Sigmoid colon (tissue), 7 donors: ENCODE results near the gene CCDC60. TPM values are rescaled to one million over a fixed set of nuclear protein-coding genes. Genes with fewer than 3 reads are reported as not detected.

Source experiments
- DNase-seq: peaks from one replicate; pipeline ENCODE4 v3.0.0-alpha.2; 2019
- H3K27ac ChIP-seq, 4 donors: fragments of 200-600 bp; sonication (generic); one replicate each; pipeline ENCODE4 v1.5.1; 2016 to 2019; ENCODE audit warnings: mild to moderate bottlenecking in 1 of 4
- H3K27me3 ChIP-seq, 3 donors: fragments of 200-600 bp; sonication (generic); one replicate each; pipeline ENCODE4 v1.5.1; 2019; ENCODE audit warnings: mild to moderate bottlenecking in 1 of 3
- H3K36me3 ChIP-seq, 4 donors: fragments of 200-600 bp; sonication (generic); one replicate each; pipeline ENCODE4 v1.5.1; 2016 to 2019
- H3K4me1 ChIP-seq, 4 donors: fragments of 200-600 bp; sonication (generic); one replicate each; pipeline ENCODE4 v1.5.1; 2017 to 2019
- H3K4me3 ChIP-seq, 4 donors: fragments of 200-600 bp; sonication (generic); one replicate each; pipeline ENCODE4 v1.5.1; 2017 to 2019; ENCODE audit warnings: mild to moderate bottlenecking in 2 of 4, moderate library complexity in 1 of 4
- H3K9me3 ChIP-seq, 4 donors: fragments of 200-600 bp in 3 of 4; sonication (generic) in 3 of 4; one replicate each; pipeline versions ENCODE4 v1.5.1 to v1.6.1; 2013 to 2019
- CTCF ChIP-seq, 4 experiments: fragments of 450-650 bp in 3 of 4; fragments of 200-600 bp in 1 of 4; IDR thresholded peaks; one replicate each; pipeline ENCODE4 v1.5.1; 2016 to 2019; ENCODE audit warnings: antibody characterized with exemption in 4 of 4, mild to moderate bottlenecking in 3 of 4, moderate library complexity in 2 of 4
- EP300 ChIP-seq, 4 donors: sonication (generic); formaldehyde crosslinking; IDR thresholded peaks; one replicate each; pipeline ENCODE4 v1.6.1; 2017; ENCODE audit warnings: antibody characterized with exemption in 4 of 4
- POLR2A ChIP-seq, 2 donors: fragments of 450-650 bp; IDR thresholded peaks; one replicate each; pipeline ENCODE4 v1.6.1; 2016; ENCODE audit warnings: antibody characterized with exemption in 2 of 2, mild to moderate bottlenecking in 2 of 2, moderate library complexity in 2 of 2
- POLR2AphosphoS5 ChIP-seq, 4 donors: sonication (generic); formaldehyde crosslinking; IDR thresholded peaks; one replicate each; pipeline ENCODE4 v1.6.1; 2017; ENCODE audit warnings: antibody characterized with exemption in 4 of 4
- WGBS, 2 donors: extraction: QIAGEN DNeasy Blood & Tissue Kit; methylation state at CpG; one replicate each; pipeline ENCODE4 v1.1.7; 2013; 5-methylcytosine and 5-hydroxymethylcytosine counted together
- intact Hi-C: fragments of 100-400 bp; cut with DNase I; formaldehyde crosslinking; loops from one replicate; pipeline ENCODE4 v1.15.1; 2023
- polyA plus RNA-seq, 3 donors: library from polyadenylated mRNA; stranded (reverse); fragments of 200-250 nt; gene quantifications; one replicate each; pipeline ENCODE4 v1.2.3, GENCODE V29; 2013
- total RNA-seq, 4 donors: library from RNA; depleted of rRNA; stranded (reverse); fragments of >200 nt; gene quantifications; one replicate each; pipeline ENCODE4 v1.1.0, GENCODE V29; 2016
- donor health status: healthy with polysubstance abuse.
- donor health status: Bipolar disorder and iron deficiency.
- donor health status: healthy.

Gene CCDC60
- total and polyA plus RNA-seq, 7 donors = 1.1 to 10.4 (median 1.6) TPM

DNA sequence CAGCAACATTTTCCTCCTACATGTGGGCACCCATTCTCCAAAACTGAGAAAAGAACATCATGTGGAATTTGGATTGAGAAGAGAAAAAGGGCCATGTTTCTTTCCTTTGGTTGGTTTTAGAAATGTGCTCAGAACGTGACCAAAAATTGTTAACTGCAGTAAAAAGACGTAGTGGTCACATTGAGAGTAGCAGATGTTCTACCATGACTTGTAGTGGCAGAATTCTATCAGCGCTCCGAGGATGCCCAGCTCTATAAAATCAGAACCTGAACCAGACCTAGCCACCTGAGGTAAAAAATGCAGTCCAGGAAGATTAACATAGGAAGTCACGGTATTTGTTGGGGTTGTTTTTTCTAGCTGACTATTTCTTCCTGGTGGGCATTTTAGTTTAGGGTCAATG, 157.3 kb downstream of the CCDC60 start:
- no peak for DNase-seq
- no peak overlapping the region for H3K27ac ChIP-seq
- no peaks in the 10 kb centered on the region for H3K36me3 ChIP-seq
- H3K9me3 ChIP-seq = no peaks in the 10 kb centered on the region
- no peaks in the 10 kb centered on the region for H3K4me1 ChIP-seq
- intact Hi-C loops = no loop called here
- WGBS, 2 donors = 89% methylated on average over 5 of the region's 5 CpGs
- TF ChIP-seq POLR2A (IDR thresholded peaks at IDR 0.05) = no peak
- TF ChIP-seq EP300 (IDR thresholded peaks at IDR 0.05) = no peak
- no peak for TF ChIP-seq POLR2AphosphoS5 (IDR thresholded peaks at IDR 0.05)
- no peak for TF ChIP-seq CTCF (IDR thresholded peaks at IDR 0.05)
- no peak overlapping the region for H3K4me3 ChIP-seq
- H3K27me3 ChIP-seq = no peaks in the 10 kb centered on the region

GRCh38 chr12:119500209-119500608, 165.7 kb downstream of the CCDC60 start:
- no peaks in the 10 kb centered on the region for H3K9me3 ChIP-seq
- TF ChIP-seq POLR2AphosphoS5 (IDR thresholded peaks at IDR 0.05) (no peak), EP300 (IDR thresholded peaks at IDR 0.05) (no peak), CTCF (IDR thresholded peaks at IDR 0.05) (no peak), POLR2A (IDR thresholded peaks at IDR 0.05) (no peak)
- H3K27ac ChIP-seq = no peak overlapping the region
- no peak for DNase-seq
- H3K36me3 ChIP-seq = no peaks in the 10 kb centered on the region
- no peak overlapping the region for H3K4me3 ChIP-seq
- 71 to 82% methylated on average over 4 of the region's 4 CpGs for WGBS, 2 donors
- intact Hi-C loops = no loop called here
- no peaks in the 10 kb centered on the region for H3K4me1 ChIP-seq
- no peaks in the 10 kb centered on the region for H3K27me3 ChIP-seq

DNA sequence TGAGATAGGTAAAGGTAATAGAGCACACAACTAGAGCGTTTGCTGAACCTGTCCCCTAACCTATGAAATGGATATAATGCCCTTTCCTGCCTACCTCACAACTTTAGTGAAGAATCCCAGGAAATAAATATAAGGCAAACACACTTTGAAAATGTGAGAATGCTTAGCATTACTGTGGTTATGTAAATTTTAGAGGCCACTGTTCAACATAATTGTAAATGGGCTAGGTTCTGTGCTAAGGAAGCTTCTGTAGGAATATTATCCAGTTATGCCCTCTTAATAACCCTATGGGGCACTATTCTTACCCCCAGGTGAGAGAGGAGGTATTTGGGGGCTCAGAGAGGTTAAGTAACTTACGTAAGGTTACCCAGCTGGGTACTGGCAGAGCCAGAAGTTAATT, 166.5 kb downstream of the CCDC60 start:
- 78 to 83% methylated on average over 2 of the region's 2 CpGs for WGBS, 2 donors
- no peak for TF ChIP-seq POLR2A (IDR thresholded peaks at IDR 0.05)
- no peak for TF ChIP-seq EP300 (IDR thresholded peaks at IDR 0.05)
- no peak for TF ChIP-seq POLR2AphosphoS5 (IDR thresholded peaks at IDR 0.05)
- no peak for TF ChIP-seq CTCF (IDR thresholded peaks at IDR 0.05)
- Histone ChIP-seq H3K27ac (no peak overlapping the region), H3K4me1 (no peaks in the 10 kb centered on the region), H3K4me3 (no peak overlapping the region), H3K9me3 (no peaks in the 10 kb centered on the region), H3K27me3 (no peaks in the 10 kb centered on the region), H3K36me3 (no peaks in the 10 kb centered on the region)
- intact Hi-C loops = no loop called here
- DNase-seq = no peak

- H3K36me3 ChIP-seq = no peaks in the 10 kb centered on the region
- H3K4me3 ChIP-seq = no peak overlapping the region
- H3K9me3 ChIP-seq = no peaks in the 10 kb centered on the region
- TF ChIP-seq POLR2A (IDR thresholded peaks at IDR 0.05) = no peak
- no peak for TF ChIP-seq CTCF (IDR thresholded peaks at IDR 0.05)
- TF ChIP-seq POLR2AphosphoS5 (IDR thresholded peaks at IDR 0.05) = no peak
- TF ChIP-seq EP300 (IDR thresholded peaks at IDR 0.05) = no peak
- intact Hi-C loops = no loop called here
- 84 to 87% methylated on average over 6 of the region's 6 CpGs for WGBS, 2 donors
- H3K27ac ChIP-seq = no peak overlapping the region
- no peaks in the 10 kb centered on the region for H3K4me1 ChIP-seq
- no peaks in the 10 kb centered on the region for H3K27me3 ChIP-seq
- DNase-seq = no peak
Observed at GRCh38 chr12:119505001-119505400, 170.5 kb downstream of the CCDC60 start.

DNA sequence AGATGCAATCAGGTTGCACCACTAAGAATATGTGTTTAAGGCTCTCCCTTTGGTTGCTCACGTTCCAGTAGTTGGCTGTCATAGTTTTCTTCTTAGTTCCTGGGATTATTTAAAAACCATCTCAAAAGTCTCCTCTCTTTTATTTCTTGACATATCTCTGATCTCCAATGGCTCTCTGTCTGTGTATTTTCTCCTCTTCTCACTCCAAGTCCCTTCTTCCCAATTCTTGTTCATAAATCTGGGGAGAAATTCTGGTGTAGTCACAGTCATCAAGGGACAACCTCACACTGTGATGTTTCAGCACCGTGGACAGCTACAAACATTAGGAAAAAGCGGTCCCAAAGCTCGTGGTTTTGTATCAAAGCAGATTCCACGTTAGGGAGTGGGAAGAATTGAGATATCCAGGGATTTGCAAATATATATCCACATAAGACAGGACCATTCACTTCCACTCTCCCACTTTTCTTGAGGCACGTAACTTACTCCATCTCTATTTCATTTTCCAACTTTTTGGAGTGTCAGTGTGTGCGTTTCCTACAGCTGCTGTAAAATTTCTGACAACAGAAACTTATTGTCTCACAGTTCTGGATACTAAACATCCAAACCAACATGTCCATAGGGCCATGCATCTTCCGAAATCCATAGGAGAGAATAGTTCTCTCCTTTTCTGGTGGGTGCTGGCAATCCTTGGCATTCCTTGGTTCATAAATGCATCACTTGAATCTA, 178.4 kb downstream of the CCDC60 start:
- intact Hi-C loops = no loop called here
- H3K4me1 ChIP-seq = no peaks in the 10 kb centered on the region
- DNase-seq = no peak
- no peaks in the 10 kb centered on the region for H3K9me3 ChIP-seq
- peaks cover 0 to 4% (median 0%) of the 10 kb centered on the region in 3 donors for H3K27me3 ChIP-seq
- no peak overlapping the region for H3K4me3 ChIP-seq
- H3K27ac ChIP-seq = no peak overlapping the region
- 41 to 49% methylated on average over 8 of the region's 8 CpGs for WGBS, 2 donors
- TF ChIP-seq POLR2A (IDR thresholded peaks at IDR 0.05) (no peak), CTCF (IDR thresholded peaks at IDR 0.05) (no peak), EP300 (IDR thresholded peaks at IDR 0.05) (no peak), POLR2AphosphoS5 (IDR thresholded peaks at IDR 0.05) (no peak)
- H3K36me3 ChIP-seq = no peaks in the 10 kb centered on the region
